ENCODE results near the gene TAOK2.
"Not testable (repeated sequence)": the region's sequence is repeated elsewhere in the genome, so short reads cannot be mapped to it uniquely, and the experiment has no call there.

DNA sequence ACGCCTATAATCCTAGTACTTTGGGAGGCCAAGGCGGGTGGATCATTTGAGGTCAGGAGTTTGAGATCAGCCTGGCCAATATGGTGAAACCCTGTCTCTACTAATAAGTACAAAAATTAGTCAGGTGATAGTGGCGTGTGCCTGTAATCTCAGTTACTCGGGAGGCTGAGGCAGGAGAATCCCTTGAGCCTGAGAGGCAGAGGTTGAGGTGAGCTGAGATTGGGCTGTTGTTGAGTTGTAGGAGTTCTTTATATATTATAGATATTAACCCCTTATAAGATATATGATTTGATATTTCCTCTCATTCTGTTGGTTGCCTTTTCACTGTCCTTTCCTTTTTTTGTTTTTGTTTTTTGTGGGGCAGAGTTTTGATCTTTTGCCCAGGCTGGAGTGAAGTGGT, 13.8 kb upstream of the TAOK2 start:
- not testable (repeated sequence) for TF ChIP-seq EZH2 (IDR thresholded peaks at IDR 0.05; ENCODE audit: borderline replicate concordance, low read length)
- TF ChIP-seq, protein P1, sequence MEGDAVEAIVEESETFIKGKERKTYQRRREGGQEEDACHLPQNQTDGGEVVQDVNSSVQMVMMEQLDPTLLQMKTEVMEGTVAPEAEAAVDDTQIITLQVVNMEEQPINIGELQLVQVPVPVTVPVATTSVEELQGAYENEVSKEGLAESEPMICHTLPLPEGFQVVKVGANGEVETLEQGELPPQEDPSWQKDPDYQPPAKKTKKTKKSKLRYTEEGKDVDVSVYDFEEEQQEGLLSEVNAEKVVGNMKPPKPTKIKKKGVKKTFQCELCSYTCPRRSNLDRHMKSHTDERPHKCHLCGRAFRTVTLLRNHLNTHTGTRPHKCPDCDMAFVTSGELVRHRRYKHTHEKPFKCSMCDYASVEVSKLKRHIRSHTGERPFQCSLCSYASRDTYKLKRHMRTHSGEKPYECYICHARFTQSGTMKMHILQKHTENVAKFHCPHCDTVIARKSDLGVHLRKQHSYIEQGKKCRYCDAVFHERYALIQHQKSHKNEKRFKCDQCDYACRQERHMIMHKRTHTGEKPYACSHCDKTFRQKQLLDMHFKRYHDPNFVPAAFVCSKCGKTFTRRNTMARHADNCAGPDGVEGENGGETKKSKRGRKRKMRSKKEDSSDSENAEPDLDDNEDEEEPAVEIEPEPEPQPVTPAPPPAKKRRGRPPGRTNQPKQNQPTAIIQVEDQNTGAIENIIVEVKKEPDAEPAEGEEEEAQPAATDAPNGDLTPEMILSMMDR (IDR thresholded peaks at IDR 0.05; ENCODE audit: low read length) = not testable (repeated sequence)

Measured in OCI-LY1 (cell line).